A549 (cell line): Measurements from ENCODE around the gene NRG4. TPM values are rescaled to one million over a fixed set of nuclear protein-coding genes. Genes with fewer than 3 reads are reported as not detected.

Experiments
- ATAC-seq, 2 experiments: fragments of 200-7000 bp in 1 of 2; fragments of >200 bp in 1 of 2; cut with Nextera tagmentation in 1 of 2; cut with Tn5 transposase in 1 of 2; 3 replicates each; pipeline versions ENCODE4 v1.8.0 to v1.9.1; 2018 to 2020; ENCODE audit warnings: mild to moderate bottlenecking in 1 of 2, moderate library complexity in 1 of 2
- CTCF ChIA-PET: fragments of 300-600 bp; sonication (Branson Sonifier 250); formaldehyde crosslinking; extraction: SDS; loops from one replicate; lab custom pipeline; 2021; ENCODE audit warnings: antibody characterized with exemption, inconsistent platforms; lab: Yijun Ruan, JAX
- POLR2A ChIA-PET: fragments of 350-600 bp; formaldehyde crosslinking; extraction: SDS; loops from one replicate; lab custom pipeline; 2021; ENCODE audit warnings: antibody characterized with exemption, inconsistent platforms; lab: Yijun Ruan, JAX
- DNase-seq, 2 experiments: peaks; one replicate each; pipeline versions ENCODE4 v3.0.0 to v3.0.0-alpha.2; 2011 to 2016; ENCODE audit warnings: low read depth in 1 of 2, low spot score in 1 of 2
- FAIRE-seq: peaks from 2 replicates; lab custom pipeline; 2011; peaks lifted over from hg19 to GRCh38; lab: Jason Lieb, UNC
- H3K27ac ChIP-seq, 2 experiments: fragments of >200 bp; sonication (Bioruptor Twin); formaldehyde crosslinking; 3 replicates each; pipeline ENCODE4 v1.5.1; 2016 to 2017
- H3K4me1 ChIP-seq: fragments of >200 bp; sonication (Bioruptor Twin); formaldehyde crosslinking; 3 replicates; pipeline ENCODE4 v1.6.1; 2016
- H3K4me2 ChIP-seq: fragments of >200 bp; sonication (Bioruptor Twin); formaldehyde crosslinking; 3 replicates; pipeline ENCODE4 v1.6.1; 2016
- H3K4me3 ChIP-seq: fragments of >200 bp; sonication (Bioruptor Twin); formaldehyde crosslinking; 3 replicates; pipeline ENCODE4 v1.5.1; 2016
- H3K9me3 ChIP-seq: fragments of >200 bp; sonication (Bioruptor Twin); formaldehyde crosslinking; 3 replicates; pipeline ENCODE4 v1.6.1; 2016
- BHLHE40 ChIP-seq: IDR thresholded peaks from 2 replicates; pipeline ENCODE4 v1.6.1; 2012; ENCODE audit warnings: low read depth, low read length, inconsistent platforms
- CEBPB ChIP-seq, 2 experiments: fragments of >200 bp in 1 of 2; sonication (Bioruptor Twin) in 1 of 2; formaldehyde crosslinking in 1 of 2; IDR thresholded peaks; 2 replicates each; pipeline ENCODE4 v1.6.1; 2012 to 2016
- CHD4 ChIP-seq: fragments of 200-600 bp; sonication (generic); IDR thresholded peaks from 2 replicates; pipeline ENCODE4 v1.6.1; 2016; ENCODE audit warnings: antibody characterized with exemption, mild to moderate bottlenecking, borderline replicate concordance
- EHMT2 ChIP-seq: fragments of 200-600 bp; sonication (generic); IDR thresholded peaks from 2 replicates; pipeline ENCODE4 v1.6.1; 2016; ENCODE audit warnings: antibody characterized with exemption, low read depth, mild to moderate bottlenecking, moderate library complexity
- EP300 ChIP-seq, 2 experiments: fragments of >200 bp; sonication (Bioruptor Twin); formaldehyde crosslinking; IDR thresholded peaks; 2 replicates in 1 of 2; 3 replicates in 1 of 2; pipeline ENCODE4 v1.6.1; 2016 to 2017
- FOSB ChIP-seq: fragments of 250-450 bp; sonication (Bioruptor Pico); IDR thresholded peaks from 2 replicates; pipeline ENCODE4 v1.5.0; 2020; ENCODE audit warnings: mild to moderate bottlenecking, moderate library complexity
- HDAC2 ChIP-seq: fragments of 200-600 bp; sonication (generic); IDR thresholded peaks from 2 replicates; pipeline ENCODE4 v1.6.1; 2016
- HEYL ChIP-seq: fragments of 250-450 bp; sonication (Bioruptor Pico); IDR thresholded peaks from 2 replicates; pipeline ENCODE4 v1.8.0; 2021; ENCODE audit warnings: mild to moderate bottlenecking, moderate library complexity
- HOXA7 ChIP-seq: fragments of 250-450 bp; sonication (Bioruptor Pico); IDR thresholded peaks from 2 replicates; pipeline ENCODE4 v1.5.0; 2020; ENCODE audit warnings: mild to moderate bottlenecking, moderate library complexity
- HOXB13 ChIP-seq: fragments of 250-450 bp; sonication (Bioruptor Pico); IDR thresholded peaks from 2 replicates; pipeline ENCODE4 v1.5.0; 2020; ENCODE audit warnings: low read depth, mild to moderate bottlenecking, moderate library complexity
- JUN ChIP-seq, 2 experiments: fragments of >200 bp; sonication (Bioruptor Twin); formaldehyde crosslinking; IDR thresholded peaks; 2 replicates in 1 of 2; 3 replicates in 1 of 2; pipeline ENCODE4 v1.6.1; 2016 to 2017
- KDM5A ChIP-seq: fragments of 200-600 bp; sonication (generic); IDR thresholded peaks from 2 replicates; pipeline ENCODE4 v1.6.1; 2016; ENCODE audit warnings: antibody characterized with exemption, mild to moderate bottlenecking
- MAFK ChIP-seq: fragments of 450-650 bp; IDR thresholded peaks from 2 replicates; pipeline ENCODE4 v1.6.1; 2014; ENCODE audit not compliant: partially characterized antibody
- MAX ChIP-seq: IDR thresholded peaks from 2 replicates; pipeline ENCODE4 v1.6.1; 2012
- NPAS2 ChIP-seq: fragments of 250-450 bp; sonication (Bioruptor Pico); IDR thresholded peaks from 2 replicates; pipeline ENCODE4 v1.8.0; 2022; ENCODE audit warnings: mild to moderate bottlenecking, moderate library complexity, borderline replicate concordance
- NR3C1 ChIP-seq: fragments of >200 bp; sonication (Bioruptor Twin); formaldehyde crosslinking; IDR thresholded peaks from 3 replicates; pipeline ENCODE4 v1.6.1; 2017
- PHF8 ChIP-seq: fragments of 200-600 bp; sonication (generic); IDR thresholded peaks from 2 replicates; pipeline ENCODE4 v1.6.1; 2016; ENCODE audit warnings: low read depth, mild to moderate bottlenecking, antibody characterized with exemption, moderate library complexity, borderline replicate concordance
- RAD21 ChIP-seq, 2 experiments: fragments of >200 bp in 1 of 2; sonication (Bioruptor Twin) in 1 of 2; formaldehyde crosslinking in 1 of 2; IDR thresholded peaks in 1 of 2; conservative IDR thresholded peaks in 1 of 2; 2 replicates in 1 of 2; 3 replicates in 1 of 2; pipeline ENCODE4 v1.6.1; 2012 to 2018; ENCODE audit warnings: inconsistent platforms in 1 of 2
- RARB ChIP-seq: fragments of 250-450 bp; sonication (Bioruptor Pico); IDR thresholded peaks from 2 replicates; pipeline ENCODE4 v1.8.0; 2021; ENCODE audit warnings: mild to moderate bottlenecking, moderate library complexity
- REST ChIP-seq: fragments of 200-600 bp; sonication (generic); IDR thresholded peaks from 2 replicates; pipeline ENCODE4 v1.6.1; 2016; ENCODE audit warnings: antibody characterized with exemption, mild to moderate bottlenecking, moderate library complexity
- RFX5 ChIP-seq: fragments of 450-650 bp; IDR thresholded peaks from 2 replicates; pipeline ENCODE4 v1.7.1; 2014; ENCODE audit warnings: antibody characterized with exemption, mild to moderate bottlenecking, moderate library complexity
- SREBF2 ChIP-seq: fragments of 450-650 bp; IDR thresholded peaks from 2 replicates; pipeline ENCODE4 v1.6.1; 2014; ENCODE audit warnings: mild to moderate bottlenecking, moderate library complexity
- USF2 ChIP-seq: fragments of 450-650 bp; IDR thresholded peaks from 2 replicates; pipeline ENCODE4 v1.6.1; 2014; ENCODE audit warnings: antibody characterized with exemption
- ZFP36 ChIP-seq: fragments of 450-650 bp; IDR thresholded peaks from 2 replicates; pipeline ENCODE4 v1.6.1; 2014; ENCODE audit warnings: borderline replicate concordance; ENCODE audit not compliant: partially characterized antibody
- ZNF302 ChIP-seq: fragments of 250-450 bp; sonication (Bioruptor Pico); IDR thresholded peaks from 2 replicates; pipeline ENCODE4 v1.9.0; 2021; ENCODE audit warnings: inconsistent platforms, mild to moderate bottlenecking, moderate library complexity
- ZSCAN20 ChIP-seq: fragments of 250-450 bp; sonication (Bioruptor Pico); IDR thresholded peaks from 2 replicates; pipeline ENCODE4 v1.8.0; 2022; ENCODE audit warnings: mild to moderate bottlenecking, moderate library complexity
- WGBS: methylation state at CpG from one replicate; pipeline ENCODE4 v1.1.6; 2017; ENCODE audit errors: missing lambda C conversion rate; 5-methylcytosine and 5-hydroxymethylcytosine counted together
- polyA plus RNA-seq, 4 experiments: library from polyadenylated mRNA; depleted of rRNA in 3 of 4; stranded (reverse); fragments of >200 nt; fragmentation: RNase III in 1 of 4; extraction: RNeasy Plus Mini Kit Qiagen cat#74134 plus additional on column Dnase treatment in 1 of 4; gene quantifications; 2 replicates in 3 of 4; 3 replicates in 1 of 4; pipeline ENCODE4 v1.2.3, GENCODE V29; 2011 to 2017
- TF ChIP-seq, protein P1 (sequence below): fragments of 150-350 bp; IDR thresholded peaks from 2 replicates; pipeline ENCODE4 v1.6.1; 2014; ENCODE audit warnings: low read depth, mild to moderate bottlenecking, low read length
- TF ChIP-seq, protein P2 (sequence below): IDR thresholded peaks from 2 replicates; pipeline ENCODE4 v1.6.1; 2012

The NRG4 gene
- polyA plus RNA-seq, 2 of the 4 experiments (the other 2 are of a cell fraction): 0.56 to 9.2 TPM

GRCh38 chr15:75947092-75947491 lies 65.1 kb downstream of the NRG4 start:
- Histone ChIP-seq H3K4me3 (no peak overlapping the region), H3K4me1 (0 out of 3 replicates have a peak, but pooled peaks cover 4% of the 10 kb centered on the region), H3K4me2 (no peak overlapping the region), H3K9me3 (no peaks in the 10 kb centered on the region), H3K27ac (no peak overlapping the region)
- ChIA-PET POLR2A (no interaction called here), CTCF (no interaction called here)
- WGBS: 29% methylated on average over 1 of the region's 1 CpG
- peak in 1 of 2 experiments; percentile 27 for DNase-seq
- FAIRE-seq: no peak
- peak; percentile 60 to 66; a peak in 4 of 6 replicates for ATAC-seq
- TF ChIP-seq RARB (CRISPR knock-in tag): no peak
- no peak for TF ChIP-seq CHD4
- TF ChIP-seq MAX: no peak
- TF ChIP-seq ZNF302: no peak
- TF ChIP-seq USF2: no peak
- TF ChIP-seq RFX5: no peak
- TF ChIP-seq BHLHE40: no peak
- TF ChIP-seq ZSCAN20 (CRISPR knock-in tag): no peak
- TF ChIP-seq PHF8: no peak
- TF ChIP-seq EP300 (IDR thresholded peaks at IDR 0.05): no peak
- TF ChIP-seq, protein P1, sequence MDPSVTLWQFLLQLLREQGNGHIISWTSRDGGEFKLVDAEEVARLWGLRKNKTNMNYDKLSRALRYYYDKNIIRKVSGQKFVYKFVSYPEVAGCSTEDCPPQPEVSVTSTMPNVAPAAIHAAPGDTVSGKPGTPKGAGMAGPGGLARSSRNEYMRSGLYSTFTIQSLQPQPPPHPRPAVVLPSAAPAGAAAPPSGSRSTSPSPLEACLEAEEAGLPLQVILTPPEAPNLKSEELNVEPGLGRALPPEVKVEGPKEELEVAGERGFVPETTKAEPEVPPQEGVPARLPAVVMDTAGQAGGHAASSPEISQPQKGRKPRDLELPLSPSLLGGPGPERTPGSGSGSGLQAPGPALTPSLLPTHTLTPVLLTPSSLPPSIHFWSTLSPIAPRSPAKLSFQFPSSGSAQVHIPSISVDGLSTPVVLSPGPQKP: no peak
- TF ChIP-seq HEYL (CRISPR knock-in tag): no peak
- TF ChIP-seq SREBF2: no peak
- no peak for TF ChIP-seq RAD21 (conservative IDR thresholded peaks at IDR 0.05 in 1 of 2, IDR thresholded peaks at IDR 0.05 in 1 of 2)
- no peak for TF ChIP-seq NR3C1
- no peak for TF ChIP-seq HOXB13 (CRISPR knock-in tag)
- TF ChIP-seq EHMT2: no peak
- no peak for TF ChIP-seq KDM5A
- no peak for TF ChIP-seq NPAS2 (CRISPR knock-in tag)

GRCh38 chr15:75945953-75946352 lies 66.3 kb downstream of the NRG4 start:
- no peaks in the 10 kb centered on the region for H3K9me3 ChIP-seq
- H3K4me3 ChIP-seq: no peak overlapping the region
- ATAC-seq (no peak), FAIRE-seq (no peak), DNase-seq (no peak)
- no peak overlapping the region for H3K4me2 ChIP-seq
- POLR2A ChIA-PET: no interaction called here
- 86% methylated on average over 4 of the region's 4 CpGs for WGBS
- CTCF ChIA-PET: interaction anchor here (0.9 kb wide), 1 partner anchor 16 kb away, joined by 3 read pairs; no protein-coding TSS in a partner anchor
- H3K4me1 ChIP-seq: 0 out of 3 replicates have a peak, but pooled peaks cover 4% of the 10 kb centered on the region
- no peak for TF ChIP-seq REST
- no peak for TF ChIP-seq CEBPB (IDR thresholded peaks at IDR 0.05)
- no peak for TF ChIP-seq ZFP36
- TF ChIP-seq HEYL (CRISPR knock-in tag): no peak
- no peak for TF ChIP-seq PHF8
- TF ChIP-seq MAFK: no peak
- TF ChIP-seq HOXA7 (CRISPR knock-in tag): no peak
- TF ChIP-seq NR3C1: no peak
- no peak for TF ChIP-seq FOSB
- no peak for TF ChIP-seq JUN (IDR thresholded peaks at IDR 0.05)
- TF ChIP-seq, protein P2, sequence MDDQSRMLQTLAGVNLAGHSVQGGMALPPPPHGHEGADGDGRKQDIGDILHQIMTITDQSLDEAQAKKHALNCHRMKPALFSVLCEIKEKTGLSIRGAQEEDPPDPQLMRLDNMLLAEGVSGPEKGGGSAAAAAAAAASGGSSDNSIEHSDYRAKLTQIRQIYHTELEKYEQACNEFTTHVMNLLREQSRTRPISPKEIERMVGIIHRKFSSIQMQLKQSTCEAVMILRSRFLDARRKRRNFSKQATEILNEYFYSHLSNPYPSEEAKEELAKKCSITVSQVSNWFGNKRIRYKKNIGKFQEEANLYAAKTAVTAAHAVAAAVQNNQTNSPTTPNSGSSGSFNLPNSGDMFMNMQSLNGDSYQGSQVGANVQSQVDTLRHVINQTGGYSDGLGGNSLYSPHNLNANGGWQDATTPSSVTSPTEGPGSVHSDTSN: no peak
- TF ChIP-seq HDAC2: no peak
- no peak overlapping the region for H3K27ac ChIP-seq
